RWPE2 (cell line): Measurements from ENCODE around the gene FHOD3.
A peak's percentile ranks its signal among the peaks of the same experiment; 100 is the strongest.

ENCODE experiments used
- ATAC-seq: fragments of 200-7000 bp; cut with Tn5 transposase; 3 replicates; pipeline ENCODE4 v1.9.1; 2021; ENCODE audit warnings: low read depth
- DNase-seq: peaks from one replicate; pipeline ENCODE4 v3.0.0-alpha.2; 2020; ENCODE audit warnings: low spot score
- H3K27ac ChIP-seq: fragments of 450-650 bp; 2 replicates; pipeline ENCODE4 v1.5.1; 2017; ENCODE audit warnings: mild to moderate bottlenecking; ENCODE audit not compliant: poor library complexity, severe bottlenecking
- H3K27me3 ChIP-seq: fragments of 250-450 bp; sonication (Bioruptor Pico); 2 replicates; pipeline ENCODE4 v1.5.1; 2021; ENCODE audit warnings: mild to moderate bottlenecking, moderate library complexity; ENCODE audit not compliant: insufficient read depth, poor library complexity, severe bottlenecking
- H3K36me3 ChIP-seq: fragments of 250-450 bp; sonication (Bioruptor Pico); 2 replicates; pipeline ENCODE4 v1.5.1; 2020; ENCODE audit warnings: low read depth, mild to moderate bottlenecking, moderate library complexity
- H3K4me1 ChIP-seq: fragments of 250-450 bp; sonication (Bioruptor Pico); 2 replicates; pipeline ENCODE4 v1.5.1; 2021; ENCODE audit warnings: mild to moderate bottlenecking, moderate library complexity; ENCODE audit not compliant: insufficient read depth, poor library complexity, severe bottlenecking
- H3K4me3 ChIP-seq: fragments of 250-450 bp; sonication (Bioruptor Pico); 2 replicates; pipeline ENCODE4 v1.5.1; 2021; ENCODE audit warnings: mild to moderate bottlenecking, moderate library complexity; ENCODE audit not compliant: severe bottlenecking
- H3K9me3 ChIP-seq: fragments of 250-450 bp; sonication (Bioruptor Pico); 2 replicates; pipeline ENCODE4 v1.5.1; 2021; ENCODE audit warnings: mild to moderate bottlenecking, moderate library complexity; ENCODE audit not compliant: severe bottlenecking
- TF ChIP-seq, protein P1 (sequence below): fragments of 450-650 bp; IDR thresholded peaks from one replicate; pipeline ENCODE4 v1.5.1; 2017; ENCODE audit warnings: mild to moderate bottlenecking, moderate library complexity; ENCODE audit not compliant: poor library complexity, severe bottlenecking

FHOD3 gene

GRCh38 chr18:36777566-36777965 lies 480.1 kb downstream of the FHOD3 start:
- Histone ChIP-seq H3K4me1 (no peaks in the 10 kb centered on the region), H3K9me3 (no peaks in the 10 kb centered on the region), H3K36me3 (peaks cover 13% of the 10 kb centered on the region), H3K4me3 (no peak overlapping the region), H3K27me3 (no peaks in the 10 kb centered on the region), H3K27ac (no peak overlapping the region)
- DNase-seq (no peak), ATAC-seq (no peak)
- TF ChIP-seq, protein P1, sequence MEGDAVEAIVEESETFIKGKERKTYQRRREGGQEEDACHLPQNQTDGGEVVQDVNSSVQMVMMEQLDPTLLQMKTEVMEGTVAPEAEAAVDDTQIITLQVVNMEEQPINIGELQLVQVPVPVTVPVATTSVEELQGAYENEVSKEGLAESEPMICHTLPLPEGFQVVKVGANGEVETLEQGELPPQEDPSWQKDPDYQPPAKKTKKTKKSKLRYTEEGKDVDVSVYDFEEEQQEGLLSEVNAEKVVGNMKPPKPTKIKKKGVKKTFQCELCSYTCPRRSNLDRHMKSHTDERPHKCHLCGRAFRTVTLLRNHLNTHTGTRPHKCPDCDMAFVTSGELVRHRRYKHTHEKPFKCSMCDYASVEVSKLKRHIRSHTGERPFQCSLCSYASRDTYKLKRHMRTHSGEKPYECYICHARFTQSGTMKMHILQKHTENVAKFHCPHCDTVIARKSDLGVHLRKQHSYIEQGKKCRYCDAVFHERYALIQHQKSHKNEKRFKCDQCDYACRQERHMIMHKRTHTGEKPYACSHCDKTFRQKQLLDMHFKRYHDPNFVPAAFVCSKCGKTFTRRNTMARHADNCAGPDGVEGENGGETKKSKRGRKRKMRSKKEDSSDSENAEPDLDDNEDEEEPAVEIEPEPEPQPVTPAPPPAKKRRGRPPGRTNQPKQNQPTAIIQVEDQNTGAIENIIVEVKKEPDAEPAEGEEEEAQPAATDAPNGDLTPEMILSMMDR = no peak

DNA sequence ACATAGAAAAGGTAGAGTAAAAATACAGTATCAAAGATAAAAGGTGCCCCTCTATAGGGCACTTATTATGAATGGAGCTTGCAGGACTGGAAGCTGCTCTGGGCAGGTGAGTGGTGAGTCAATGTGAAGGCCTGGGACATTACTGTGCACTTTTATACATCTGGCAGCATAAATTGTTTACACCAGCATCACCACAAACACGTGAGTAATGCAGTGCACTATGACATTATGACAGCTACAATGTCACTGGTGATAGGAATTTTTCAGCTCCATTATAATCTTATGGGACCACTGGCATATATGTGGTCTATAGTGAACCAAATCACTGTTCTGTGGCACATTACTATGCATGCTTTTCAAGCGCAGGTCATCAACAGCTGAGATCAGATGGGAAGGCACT lies 483.2 kb downstream of the FHOD3 start:
- TF ChIP-seq, protein P1 = no peak
- H3K27ac ChIP-seq = no peak overlapping the region
- H3K9me3 ChIP-seq = no peaks in the 10 kb centered on the region
- DNase-seq = no peak
- peaks cover 13% of the 10 kb centered on the region for H3K36me3 ChIP-seq
- H3K27me3 ChIP-seq = no peaks in the 10 kb centered on the region
- H3K4me1 ChIP-seq = no peaks in the 10 kb centered on the region
- ATAC-seq = no peak
- H3K4me3 ChIP-seq = no peak overlapping the region

DNA sequence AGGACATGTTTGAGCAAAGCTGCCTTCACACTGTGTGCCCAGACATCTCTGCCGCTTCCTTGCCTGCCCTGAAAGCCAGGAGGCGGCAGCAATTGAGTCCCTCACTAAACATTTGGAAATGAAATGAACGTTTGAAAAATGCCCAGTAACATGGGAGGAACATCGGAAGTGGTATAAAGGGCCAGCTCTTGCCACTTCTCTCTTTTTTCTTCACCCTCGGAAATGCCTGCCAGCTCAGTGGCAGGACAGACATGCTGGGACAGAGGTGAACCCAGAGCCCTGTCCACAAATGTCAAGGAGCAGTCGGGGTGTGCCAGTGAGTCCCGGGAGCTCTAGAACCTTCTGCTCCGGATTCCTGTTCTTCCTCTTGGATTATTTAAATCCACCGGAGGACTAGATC lies 485.2 kb downstream of the FHOD3 start:
- ATAC-seq (no peak), DNase-seq (no peak)
- H3K4me1 ChIP-seq = peaks cover 4% of the 10 kb centered on the region
- H3K27ac ChIP-seq = no peak overlapping the region
- H3K4me3 ChIP-seq = no peak overlapping the region
- H3K27me3 ChIP-seq = no peaks in the 10 kb centered on the region
- TF ChIP-seq, protein P1 = no peak
- H3K9me3 ChIP-seq = no peaks in the 10 kb centered on the region
- H3K36me3 ChIP-seq = peaks cover 13% of the 10 kb centered on the region

DNA sequence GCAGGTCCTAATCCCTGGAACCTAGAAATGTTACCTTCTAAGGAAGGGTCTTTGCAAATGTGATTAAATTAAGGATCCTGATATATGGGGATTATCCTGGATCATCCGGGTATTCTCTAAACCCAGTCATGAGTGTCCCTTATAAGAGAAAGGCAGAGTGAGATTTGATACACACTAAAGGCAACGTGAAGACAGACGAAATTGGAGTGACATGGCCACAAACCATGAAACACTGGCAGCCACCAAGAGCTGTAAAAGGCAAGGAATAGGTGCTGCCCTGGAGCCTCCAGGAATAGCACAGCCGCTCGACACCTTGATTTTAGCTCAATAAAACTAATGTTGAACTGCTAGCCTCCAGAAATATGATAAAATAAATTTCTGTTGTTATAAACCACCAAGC lies 486.3 kb downstream of the FHOD3 start:
- TF ChIP-seq, protein P1 = no peak
- no peak for DNase-seq
- Histone ChIP-seq H3K4me1 (peaks cover 4% of the 10 kb centered on the region), H3K9me3 (no peaks in the 10 kb centered on the region), H3K27ac (no peak overlapping the region), H3K36me3 (peaks cover 13% of the 10 kb centered on the region), H3K4me3 (no peak overlapping the region), H3K27me3 (no peaks in the 10 kb centered on the region)
- ATAC-seq = no peak

DNA sequence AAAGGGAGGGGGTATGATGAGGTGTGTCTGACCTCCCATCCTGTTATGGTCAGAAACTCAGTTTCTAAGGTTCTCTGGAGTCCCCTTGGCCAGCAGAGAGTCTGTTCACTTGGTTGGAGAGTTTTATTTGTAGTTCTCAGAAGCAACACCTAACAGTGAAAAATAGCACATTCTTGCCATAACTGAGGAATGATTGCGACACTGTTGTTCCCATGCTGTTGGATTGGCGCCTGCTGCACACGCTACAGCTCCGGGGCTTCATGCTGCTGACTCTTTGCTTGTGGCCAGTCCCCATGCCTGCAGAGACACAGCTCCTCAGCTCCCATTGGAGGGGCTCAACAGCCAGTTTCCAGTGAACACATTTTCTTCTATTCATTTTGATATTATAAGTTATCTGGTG lies 489.2 kb downstream of the FHOD3 start:
- Histone ChIP-seq H3K27ac (no peak overlapping the region), H3K4me1 (peaks cover 4% of the 10 kb centered on the region), H3K4me3 (no peak overlapping the region), H3K9me3 (no peaks in the 10 kb centered on the region), H3K27me3 (no peaks in the 10 kb centered on the region), H3K36me3 (no peaks in the 10 kb centered on the region)
- peak; percentile 79 for ATAC-seq
- TF ChIP-seq, protein P1 = no peak
- DNase-seq = no peak
